Left lung (tissue), 10 donors: Measurements from ENCODE around the gene PTPRD. TPM values are rescaled to one million over a fixed set of nuclear protein-coding genes. Genes with fewer than 3 reads are reported as not detected.
"Not testable (repeated sequence)": the region's sequence is repeated elsewhere in the genome, so short reads cannot be mapped to it uniquely, and the experiment has no call there.

Experiments used
- ATAC-seq: fragments of 200-7000 bp; cut with Tn5 transposase; one replicate; pipeline ENCODE4 v1.9.1; 2020; ENCODE audit warnings: moderate library complexity
- DNase-seq, 4 donors: peaks; one replicate each; pipeline ENCODE4 v3.0.0-alpha.2; 2013 to 2020
- H3K27ac ChIP-seq, 2 donors: fragments of 200-600 bp; sonication (generic) in 1 of 2; one replicate each; pipeline versions ENCODE4 v1.5.0 to v1.8.0; 2020 to 2021
- H3K27me3 ChIP-seq, 2 donors: fragments of 200-600 bp; sonication (generic) in 1 of 2; one replicate each; pipeline versions ENCODE4 v1.5.0 to v1.8.0; 2020 to 2021
- H3K36me3 ChIP-seq, 2 donors: fragments of 200-600 bp; sonication (generic) in 1 of 2; one replicate each; pipeline versions ENCODE4 v1.5.0 to v1.8.0; 2020 to 2021
- H3K4me1 ChIP-seq, 2 donors: fragments of 200-600 bp; one replicate each; pipeline ENCODE4 v1.8.0; 2021
- H3K4me3 ChIP-seq, 2 donors: fragments of 200-600 bp; sonication (generic) in 1 of 2; one replicate each; pipeline versions ENCODE4 v1.5.0 to v1.8.0; 2020 to 2021; ENCODE audit warnings: mild to moderate bottlenecking in 1 of 2
- H3K9me3 ChIP-seq, 2 donors: fragments of 200-600 bp; sonication (generic) in 1 of 2; one replicate each; pipeline versions ENCODE4 v1.5.0 to v1.8.0; 2020 to 2021
- intact Hi-C, 2 donors: fragments of 100-400 bp; cut with DNase I; formaldehyde crosslinking; loops; one replicate each; pipeline versions ENCODE4 v1.11.2 to v1.14.2; 2022
- polyA plus RNA-seq, 6 donors: library from polyadenylated mRNA; unstranded; fragments of 120-200 nt; gene quantifications; one replicate each; pipeline ENCODE4 v1.2.1, GENCODE V29; 2013; ENCODE audit not compliant: insufficient read length in 6 of 6
- total RNA-seq, 2 donors: library from RNA; stranded (reverse); fragmentation: NEBNext Ultra II Directional; extraction: Animal tissue kit (Norgen Biotek cat#: 25700); gene quantifications; one replicate each; pipeline ENCODE4 v1.2.1, GENCODE V29; 2021
- TF ChIP-seq, protein P1 (sequence below), 2 donors: fragments of 200-600 bp; sonication (generic) in 1 of 2; IDR thresholded peaks; one replicate each; pipeline versions ENCODE4 v1.5.0 to v1.8.0; 2021; ENCODE audit warnings: antibody characterized with exemption in 2 of 2
- donor health status: DM: no; HTN: yes; CAD: no.
- donor health status: DM: no; HTN: no; CAD: no.

Gene PTPRD
- total and polyA plus RNA-seq, 8 donors, result 24.2 to 167 (median 139) TPM

DNA sequence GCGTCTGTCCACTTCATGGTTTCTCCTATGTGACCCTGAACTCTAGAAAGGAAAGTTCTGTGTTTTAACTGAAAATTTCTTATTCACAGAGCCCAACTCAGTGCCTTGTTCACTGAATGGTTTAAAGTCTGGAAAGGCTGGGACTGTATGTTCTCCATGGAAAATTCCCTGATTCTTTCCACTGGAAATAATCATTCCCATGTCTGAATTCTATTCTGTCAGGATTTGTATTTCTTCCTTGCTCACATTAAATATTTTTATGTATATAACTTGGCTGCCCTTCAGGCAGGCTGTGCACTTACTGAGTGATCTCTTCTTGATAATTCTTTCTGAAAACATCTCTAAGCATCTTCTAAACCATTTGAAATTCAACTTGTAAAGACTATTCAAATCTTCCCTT, 1686.3 kb downstream of the PTPRD start:
- intact Hi-C loops, result no loop called here
- Histone ChIP-seq H3K9me3 (peaks cover 0 to 3% of the 10 kb centered on the region in 2 donors), H3K4me1 (no peaks in the 10 kb centered on the region), H3K27me3 (no peaks in the 10 kb centered on the region), H3K36me3 (no peaks in the 10 kb centered on the region), H3K4me3 (no peak overlapping the region), H3K27ac (no peak overlapping the region)
- TF ChIP-seq, protein P1, sequence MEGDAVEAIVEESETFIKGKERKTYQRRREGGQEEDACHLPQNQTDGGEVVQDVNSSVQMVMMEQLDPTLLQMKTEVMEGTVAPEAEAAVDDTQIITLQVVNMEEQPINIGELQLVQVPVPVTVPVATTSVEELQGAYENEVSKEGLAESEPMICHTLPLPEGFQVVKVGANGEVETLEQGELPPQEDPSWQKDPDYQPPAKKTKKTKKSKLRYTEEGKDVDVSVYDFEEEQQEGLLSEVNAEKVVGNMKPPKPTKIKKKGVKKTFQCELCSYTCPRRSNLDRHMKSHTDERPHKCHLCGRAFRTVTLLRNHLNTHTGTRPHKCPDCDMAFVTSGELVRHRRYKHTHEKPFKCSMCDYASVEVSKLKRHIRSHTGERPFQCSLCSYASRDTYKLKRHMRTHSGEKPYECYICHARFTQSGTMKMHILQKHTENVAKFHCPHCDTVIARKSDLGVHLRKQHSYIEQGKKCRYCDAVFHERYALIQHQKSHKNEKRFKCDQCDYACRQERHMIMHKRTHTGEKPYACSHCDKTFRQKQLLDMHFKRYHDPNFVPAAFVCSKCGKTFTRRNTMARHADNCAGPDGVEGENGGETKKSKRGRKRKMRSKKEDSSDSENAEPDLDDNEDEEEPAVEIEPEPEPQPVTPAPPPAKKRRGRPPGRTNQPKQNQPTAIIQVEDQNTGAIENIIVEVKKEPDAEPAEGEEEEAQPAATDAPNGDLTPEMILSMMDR (IDR thresholded peaks at IDR 0.05), result no peak
- no peak for DNase-seq
- no peak for ATAC-seq

DNA sequence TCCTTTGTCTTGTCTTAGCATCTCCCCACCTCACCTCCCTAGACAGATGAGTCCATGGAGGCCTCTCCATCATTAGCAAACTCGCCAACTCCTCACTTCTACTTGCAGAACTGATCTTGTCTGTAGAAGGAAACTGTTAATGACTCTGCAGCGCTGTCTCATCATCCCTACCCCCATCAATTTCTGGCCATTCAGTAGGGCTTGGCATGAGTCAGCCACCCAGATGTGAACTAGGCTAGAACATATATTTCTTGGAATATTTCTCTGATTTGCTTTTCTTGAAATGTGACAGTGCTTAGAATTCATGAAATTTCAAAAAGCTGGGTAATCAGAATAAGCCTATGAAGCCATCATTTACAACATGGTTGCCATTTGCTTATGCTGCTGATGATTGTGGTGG, 1688.2 kb downstream of the PTPRD start:
- Histone ChIP-seq H3K36me3 (no peaks in the 10 kb centered on the region), H3K27me3 (no peaks in the 10 kb centered on the region), H3K9me3 (peaks cover 0 to 3% of the 10 kb centered on the region in 2 donors), H3K4me3 (no peak overlapping the region), H3K27ac (no peak overlapping the region), H3K4me1 (no peaks in the 10 kb centered on the region)
- intact Hi-C loops, result no loop called here
- DNase-seq (no peak), ATAC-seq (no peak)
- TF ChIP-seq, protein P1 (IDR thresholded peaks at IDR 0.05), result no peak

DNA sequence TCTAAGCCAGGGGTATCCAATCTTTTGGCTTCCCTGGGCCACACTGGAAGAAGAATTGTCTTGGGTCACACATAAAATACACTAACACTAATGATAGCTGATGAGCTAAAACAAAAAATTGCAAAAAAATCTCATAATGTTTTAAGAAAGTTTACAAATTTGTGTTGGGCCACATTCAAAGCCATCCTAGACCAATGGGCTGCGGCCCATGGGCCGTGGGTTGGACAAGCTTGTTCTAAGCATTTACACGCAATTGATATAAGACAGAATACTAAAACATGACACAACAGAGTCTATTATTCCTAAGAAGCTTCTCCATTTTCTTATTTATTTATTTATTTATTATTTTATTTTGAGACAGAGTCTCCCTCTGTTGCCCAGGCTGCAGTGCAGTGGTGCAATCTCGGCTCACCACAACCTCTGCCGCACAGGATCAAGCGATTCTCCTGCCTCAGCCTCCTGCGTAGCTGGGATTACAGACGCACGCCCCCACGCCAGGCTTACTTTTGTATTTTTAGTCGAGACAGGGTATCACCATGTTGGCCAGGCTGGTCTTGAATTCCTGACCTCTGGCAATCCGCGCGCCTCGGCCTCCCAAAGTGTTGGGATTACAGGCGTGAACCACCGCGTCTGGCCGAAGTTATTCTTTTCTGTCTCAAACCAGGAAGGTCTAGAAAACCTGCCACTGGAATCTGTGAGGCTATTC, 1692.2 kb downstream of the PTPRD start:
- H3K27me3 ChIP-seq, H3K9me3 ChIP-seq, intact Hi-C loops, H3K27ac ChIP-seq, H3K4me3 ChIP-seq, ATAC-seq, H3K4me1 ChIP-seq, H3K36me3 ChIP-seq: not testable (repeated sequence)
- peak in 1 of 4 donors; percentile 54 for DNase-seq

DNA sequence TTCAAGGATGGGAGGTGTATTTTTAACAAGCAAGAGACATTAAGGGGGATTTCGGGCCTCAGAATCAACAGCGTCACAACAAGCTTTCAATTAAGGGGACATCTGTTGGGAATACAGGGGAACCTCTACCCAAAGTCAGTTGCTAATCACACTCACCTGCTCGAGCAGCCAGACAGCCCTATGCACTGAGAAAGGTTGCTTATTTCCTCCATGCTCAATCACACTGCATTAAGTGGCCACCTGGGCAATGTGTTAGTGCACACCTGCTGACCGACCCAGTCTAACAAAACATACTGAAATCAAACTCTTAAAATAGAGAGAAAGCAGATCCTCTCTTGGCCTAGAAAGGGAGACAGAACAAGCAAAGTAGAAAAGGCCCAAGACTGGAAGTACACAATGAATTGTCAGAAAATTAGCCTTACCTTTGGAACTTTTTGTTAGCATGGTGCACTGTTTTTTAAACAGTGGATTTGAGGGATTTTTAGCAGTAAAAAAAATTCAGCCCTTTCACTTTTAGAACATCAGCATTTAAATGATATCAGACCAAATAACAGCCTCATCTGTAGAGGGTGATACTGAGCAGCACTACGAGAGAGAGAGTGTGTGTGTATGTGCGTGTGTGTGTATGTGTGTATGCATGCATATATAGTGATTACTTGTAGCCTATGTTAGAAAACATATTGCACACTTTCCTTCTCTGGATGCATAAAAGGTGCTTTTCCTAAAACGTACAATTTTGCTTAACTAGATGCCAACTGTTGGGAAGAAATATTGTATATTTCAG, 1694.7 kb downstream of the PTPRD start:
- Histone ChIP-seq H3K4me1 (no peaks in the 10 kb centered on the region), H3K9me3 (no peaks in the 10 kb centered on the region), H3K27me3 (no peaks in the 10 kb centered on the region), H3K4me3 (no peak overlapping the region), H3K36me3 (no peaks in the 10 kb centered on the region), H3K27ac (no peak overlapping the region)
- DNase-seq (no peak), ATAC-seq (no peak)
- intact Hi-C loops, result no loop called here
- TF ChIP-seq, protein P1 (IDR thresholded peaks at IDR 0.05), result no peak

DNA sequence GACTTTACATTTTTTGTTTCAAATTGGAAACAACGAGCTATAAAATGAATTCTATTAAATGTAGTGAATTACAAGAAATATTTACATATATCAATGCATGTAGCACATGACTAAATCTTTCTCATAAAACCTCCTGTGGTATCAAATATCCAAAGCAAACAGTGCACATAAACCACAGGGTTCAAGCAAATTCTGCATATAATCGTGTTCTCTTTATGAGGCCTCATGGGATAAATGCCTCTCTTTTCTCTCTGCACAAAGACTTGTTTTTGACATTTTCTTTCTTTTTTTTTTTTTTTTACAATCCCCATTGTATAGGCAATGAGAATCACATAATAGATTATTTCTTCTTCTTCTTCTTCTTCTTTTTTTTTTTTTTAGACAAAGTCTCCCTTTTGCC, 1696.0 kb downstream of the PTPRD start:
- Histone ChIP-seq H3K36me3 (no peaks in the 10 kb centered on the region), H3K4me1 (no peaks in the 10 kb centered on the region), H3K27ac (no peak overlapping the region), H3K9me3 (no peaks in the 10 kb centered on the region), H3K4me3 (no peak overlapping the region), H3K27me3 (no peaks in the 10 kb centered on the region)
- TF ChIP-seq, protein P1 (IDR thresholded peaks at IDR 0.05), result no peak
- intact Hi-C loops, result no loop called here
- no peak for ATAC-seq
- DNase-seq, result no peak
